GM12873 (cell line): ENCODE data around the gene RTCA.

ENCODE experiments used
- TF ChIP-seq, protein P1 (sequence below): IDR thresholded peaks from 2 replicates; pipeline ENCODE4 v1.5.1; 2012; ENCODE audit warnings: low read depth, mild to moderate bottlenecking, moderate library complexity, low read length, control low read depth; ENCODE audit not compliant: insufficient read depth; ENCODE audit errors: missing control alignments

Gene RTCA

GRCh38 chr1:100231721-100232120, 34.3 kb upstream of the RTCA start:
- TF ChIP-seq, protein P1, sequence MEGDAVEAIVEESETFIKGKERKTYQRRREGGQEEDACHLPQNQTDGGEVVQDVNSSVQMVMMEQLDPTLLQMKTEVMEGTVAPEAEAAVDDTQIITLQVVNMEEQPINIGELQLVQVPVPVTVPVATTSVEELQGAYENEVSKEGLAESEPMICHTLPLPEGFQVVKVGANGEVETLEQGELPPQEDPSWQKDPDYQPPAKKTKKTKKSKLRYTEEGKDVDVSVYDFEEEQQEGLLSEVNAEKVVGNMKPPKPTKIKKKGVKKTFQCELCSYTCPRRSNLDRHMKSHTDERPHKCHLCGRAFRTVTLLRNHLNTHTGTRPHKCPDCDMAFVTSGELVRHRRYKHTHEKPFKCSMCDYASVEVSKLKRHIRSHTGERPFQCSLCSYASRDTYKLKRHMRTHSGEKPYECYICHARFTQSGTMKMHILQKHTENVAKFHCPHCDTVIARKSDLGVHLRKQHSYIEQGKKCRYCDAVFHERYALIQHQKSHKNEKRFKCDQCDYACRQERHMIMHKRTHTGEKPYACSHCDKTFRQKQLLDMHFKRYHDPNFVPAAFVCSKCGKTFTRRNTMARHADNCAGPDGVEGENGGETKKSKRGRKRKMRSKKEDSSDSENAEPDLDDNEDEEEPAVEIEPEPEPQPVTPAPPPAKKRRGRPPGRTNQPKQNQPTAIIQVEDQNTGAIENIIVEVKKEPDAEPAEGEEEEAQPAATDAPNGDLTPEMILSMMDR: no peak

- TF ChIP-seq, protein P1: no peak
Observed at GRCh38 chr1:100232156-100232555, 33.9 kb upstream of the RTCA start.

- TF ChIP-seq, protein P1: no peak
Observed at GRCh38 chr1:100234432-100234831, 31.6 kb upstream of the RTCA start.

- TF ChIP-seq, protein P1: no peak
Observed at GRCh38 chr1:100237091-100237490, 28.9 kb upstream of the RTCA start.

DNA sequence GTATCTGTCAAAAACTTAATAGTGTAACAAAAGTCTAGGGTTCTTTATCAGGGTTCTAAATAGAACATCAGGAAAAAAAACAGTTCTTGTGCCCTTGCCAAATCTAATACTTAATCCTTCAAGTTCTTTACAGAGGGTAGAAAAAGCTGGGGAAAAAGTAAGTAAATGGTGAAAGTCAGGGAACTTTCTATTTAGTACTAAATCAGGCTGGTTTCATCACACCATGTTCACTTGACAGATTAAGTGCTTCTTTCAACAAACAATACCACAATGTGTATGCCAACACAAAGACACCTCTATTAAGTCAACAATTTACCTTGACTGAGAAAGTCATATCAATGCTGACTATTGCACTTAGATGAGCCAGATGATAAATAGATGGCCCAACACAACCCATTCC, 26.1 kb upstream of the RTCA start:
- TF ChIP-seq, protein P1: no peak

DNA sequence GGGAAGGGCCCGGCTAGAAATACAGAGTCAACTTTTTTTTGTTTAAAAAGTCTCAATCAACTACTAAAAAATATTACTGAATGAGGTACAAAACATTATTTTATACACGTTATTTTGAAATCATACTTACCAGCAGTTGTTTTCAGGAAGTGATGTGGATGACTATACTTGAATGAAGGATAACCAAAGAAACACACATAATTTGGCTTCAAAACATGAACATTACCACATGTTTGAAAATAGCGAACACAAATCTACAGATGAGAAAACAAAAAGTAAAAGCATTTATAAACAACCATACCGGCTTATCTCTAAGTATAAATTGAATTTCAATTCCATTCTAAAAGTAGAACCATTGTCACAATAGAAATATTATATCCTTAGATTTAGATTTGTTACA, 25.4 kb upstream of the RTCA start:
- TF ChIP-seq, protein P1: no peak

- TF ChIP-seq, protein P1: no peak
Observed at GRCh38 chr1:100246738-100247137, 19.3 kb upstream of the RTCA start.
